ENCODE measurements around the gene STIL.

STIL gene

GRCh38 chr1:47235241-47235681, 78.7 kb downstream of the STIL start:
- DNase-seq (ENCODE audit: low spot score): peak; percentile 63

- DNase-seq (ENCODE audit: low spot score): no peak
Measured at GRCh38 chr1:47233186-47233585, 80.8 kb downstream of the STIL start.

- DNase-seq (ENCODE audit: low spot score): no peak
Measured at GRCh38 chr1:47232187-47232874, 81.6 kb downstream of the STIL start, which contains the start of gene TAL1. Gene TAL1, minus strand, starts transcription at chr1:47232225. Its CDS starts 6,337 bp downstream, at chr1:47225888.

GRCh38 chr1:47231301-47232186, 82.4 kb downstream of the STIL start:
- DNase-seq (ENCODE audit: low spot score): peak; percentile 53

- DNase-seq (ENCODE audit: low spot score): no peak
Measured at GRCh38 chr1:47230692-47231300, 83.2 kb downstream of the STIL start.

GRCh38 chr1:47229886-47230691, 83.9 kb downstream of the STIL start:
- no peak for DNase-seq (ENCODE audit: low spot score)

- no peak for DNase-seq (ENCODE audit: low spot score)
Measured at GRCh38 chr1:47229031-47229885, 84.7 kb downstream of the STIL start.

- DNase-seq (ENCODE audit: low spot score): no peak
Measured at GRCh38 chr1:47228644-47229030, 85.3 kb downstream of the STIL start.

GRCh38 chr1:47227341-47228232, 86.4 kb downstream of the STIL start:
- DNase-seq (ENCODE audit: low spot score): no peak

- DNase-seq (ENCODE audit: low spot score): no peak
Measured at GRCh38 chr1:47226839-47227215, 87.1 kb downstream of the STIL start.

GRCh38 chr1:47226121-47226838, 87.7 kb downstream of the STIL start:
- DNase-seq (ENCODE audit: low spot score): no peak

- no peak for DNase-seq (ENCODE audit: low spot score)
Measured at GRCh38 chr1:47225430-47226100, 88.4 kb downstream of the STIL start.

GRCh38 chr1:47224676-47225399, 89.1 kb downstream of the STIL start:
- no peak for DNase-seq (ENCODE audit: low spot score)

GRCh38 chr1:47223921-47224675, 89.8 kb downstream of the STIL start:
- DNase-seq (ENCODE audit: low spot score): no peak

- no peak for DNase-seq (ENCODE audit: low spot score)
Measured at GRCh38 chr1:47223174-47223920, 90.6 kb downstream of the STIL start.

GRCh38 chr1:47222476-47222875, 91.5 kb downstream of the STIL start:
- no peak for DNase-seq (ENCODE audit: low spot score)

Data from globus pallidus (tissue), 1 donor.